ENCODE results near the gene NBPF12.
"Not testable (repeated sequence)": the region's sequence is repeated elsewhere in the genome, so short reads cannot be mapped to it uniquely, and the experiment has no call there.

DNA sequence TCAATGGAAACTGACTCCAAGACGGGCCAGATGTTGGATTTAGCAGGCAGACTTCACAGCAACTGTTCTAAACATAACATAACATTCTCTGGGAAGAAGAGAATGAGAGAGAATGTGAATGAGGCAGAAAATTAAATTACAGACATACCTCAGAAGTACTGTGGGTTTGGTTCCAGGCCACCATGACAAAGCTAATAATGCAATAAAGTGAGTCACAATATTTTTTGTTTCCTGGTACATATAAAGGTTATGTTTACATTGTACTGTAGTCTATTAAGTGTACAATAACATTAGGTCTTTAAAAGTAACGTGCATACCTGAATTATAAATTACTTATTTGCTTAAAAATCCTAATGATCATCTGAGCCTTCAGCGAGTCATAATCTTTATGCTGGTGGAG, 45.8 kb upstream of the NBPF12 start:
- not testable (repeated sequence) for TF ChIP-seq ZFP1 (CRISPR knock-in tag; IDR thresholded peaks at IDR 0.05); SMC3 (IDR thresholded peaks at IDR 0.05; ENCODE audit: low read length); ESRRA (CRISPR knock-in tag; IDR thresholded peaks at IDR 0.05; ENCODE audit: low read depth); E2F2 (CRISPR knock-in tag; IDR thresholded peaks at IDR 0.05; ENCODE audit: borderline replicate concordance); ZNF510 (CRISPR knock-in tag; IDR thresholded peaks at IDR 0.05; ENCODE audit: low read depth)
- TF ChIP-seq, protein P1, sequence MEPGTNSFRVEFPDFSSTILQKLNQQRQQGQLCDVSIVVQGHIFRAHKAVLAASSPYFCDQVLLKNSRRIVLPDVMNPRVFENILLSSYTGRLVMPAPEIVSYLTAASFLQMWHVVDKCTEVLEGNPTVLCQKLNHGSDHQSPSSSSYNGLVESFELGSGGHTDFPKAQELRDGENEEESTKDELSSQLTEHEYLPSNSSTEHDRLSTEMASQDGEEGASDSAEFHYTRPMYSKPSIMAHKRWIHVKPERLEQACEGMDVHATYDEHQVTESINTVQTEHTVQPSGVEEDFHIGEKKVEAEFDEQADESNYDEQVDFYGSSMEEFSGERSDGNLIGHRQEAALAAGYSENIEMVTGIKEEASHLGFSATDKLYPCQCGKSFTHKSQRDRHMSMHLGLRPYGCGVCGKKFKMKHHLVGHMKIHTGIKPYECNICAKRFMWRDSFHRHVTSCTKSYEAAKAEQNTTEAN (CRISPR knock-in tag; conservative IDR thresholded peaks at IDR 0.05): not testable (repeated sequence)
- TF ChIP-seq, protein P2, sequence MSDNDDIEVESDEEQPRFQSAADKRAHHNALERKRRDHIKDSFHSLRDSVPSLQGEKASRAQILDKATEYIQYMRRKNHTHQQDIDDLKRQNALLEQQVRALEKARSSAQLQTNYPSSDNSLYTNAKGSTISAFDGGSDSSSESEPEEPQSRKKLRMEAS (IDR thresholded peaks at IDR 0.05): not testable (repeated sequence)

Data from HepG2 (cell line).